D721Med (cell line): Measurements from ENCODE around the gene KCNQ2.
A peak's percentile ranks its signal among the peaks of the same experiment; 100 is the strongest.

Experiments used
- DNase-seq: peaks from one replicate; pipeline ENCODE4 v3.0.0; 2011; ENCODE audit warnings: low spot score; ENCODE audit not compliant: insufficient read length
- FAIRE-seq: peaks from 2 replicates; lab custom pipeline; 2011; peaks lifted over from hg19 to GRCh38; lab: Jason Lieb, UNC
- TF ChIP-seq, protein P1 (sequence below): IDR thresholded peaks from 2 replicates; pipeline ENCODE4 v1.5.1; 2012; ENCODE audit warnings: mild to moderate bottlenecking, control low read depth; ENCODE audit not compliant: insufficient read depth; ENCODE audit errors: missing control alignments

Gene KCNQ2

DNA sequence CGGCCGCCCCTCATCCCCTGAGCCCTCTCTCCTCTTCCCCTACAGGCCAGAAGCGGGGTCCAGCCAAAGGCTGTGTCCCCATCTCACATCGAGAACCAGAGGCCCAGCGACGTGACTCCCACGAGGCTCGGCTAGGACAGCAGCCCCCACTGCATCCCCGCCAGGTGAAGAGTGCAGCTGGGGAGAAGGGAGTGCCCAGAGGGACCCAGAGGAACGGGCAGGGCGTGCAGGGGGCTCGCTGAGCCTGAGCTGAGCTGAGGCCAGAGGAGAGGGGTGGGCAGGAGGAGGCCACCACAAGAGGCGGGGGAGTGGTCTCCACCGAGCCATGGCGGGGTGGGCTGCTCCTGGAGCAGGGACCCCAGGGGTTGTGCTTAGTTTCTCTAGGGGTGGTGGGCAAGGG lies 32.6 kb downstream of the KCNQ2 start:
- TF ChIP-seq, protein P1, sequence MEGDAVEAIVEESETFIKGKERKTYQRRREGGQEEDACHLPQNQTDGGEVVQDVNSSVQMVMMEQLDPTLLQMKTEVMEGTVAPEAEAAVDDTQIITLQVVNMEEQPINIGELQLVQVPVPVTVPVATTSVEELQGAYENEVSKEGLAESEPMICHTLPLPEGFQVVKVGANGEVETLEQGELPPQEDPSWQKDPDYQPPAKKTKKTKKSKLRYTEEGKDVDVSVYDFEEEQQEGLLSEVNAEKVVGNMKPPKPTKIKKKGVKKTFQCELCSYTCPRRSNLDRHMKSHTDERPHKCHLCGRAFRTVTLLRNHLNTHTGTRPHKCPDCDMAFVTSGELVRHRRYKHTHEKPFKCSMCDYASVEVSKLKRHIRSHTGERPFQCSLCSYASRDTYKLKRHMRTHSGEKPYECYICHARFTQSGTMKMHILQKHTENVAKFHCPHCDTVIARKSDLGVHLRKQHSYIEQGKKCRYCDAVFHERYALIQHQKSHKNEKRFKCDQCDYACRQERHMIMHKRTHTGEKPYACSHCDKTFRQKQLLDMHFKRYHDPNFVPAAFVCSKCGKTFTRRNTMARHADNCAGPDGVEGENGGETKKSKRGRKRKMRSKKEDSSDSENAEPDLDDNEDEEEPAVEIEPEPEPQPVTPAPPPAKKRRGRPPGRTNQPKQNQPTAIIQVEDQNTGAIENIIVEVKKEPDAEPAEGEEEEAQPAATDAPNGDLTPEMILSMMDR = no peak
- no peak for DNase-seq
- FAIRE-seq = no peak

DNA sequence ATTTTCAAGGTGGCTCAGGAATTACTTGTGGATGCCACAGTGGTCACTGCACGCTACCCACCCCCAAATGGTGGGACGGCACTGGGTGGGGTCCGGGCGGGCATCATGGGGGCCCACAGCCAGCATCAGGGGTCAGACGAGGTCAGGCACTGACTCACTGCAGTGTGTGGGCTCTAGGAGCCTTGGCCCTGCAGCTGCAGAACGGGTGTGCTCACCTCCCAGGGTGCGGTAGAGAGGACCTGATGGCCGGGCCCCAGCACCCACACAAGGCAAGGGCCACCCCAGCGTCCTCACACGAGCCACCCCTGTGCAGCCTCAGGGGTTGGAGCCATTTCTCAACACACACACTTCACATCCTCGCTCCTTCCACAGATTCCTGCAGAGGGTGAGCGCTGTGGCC lies 34.3 kb downstream of the KCNQ2 start:
- TF ChIP-seq, protein P1 = no peak

DNA sequence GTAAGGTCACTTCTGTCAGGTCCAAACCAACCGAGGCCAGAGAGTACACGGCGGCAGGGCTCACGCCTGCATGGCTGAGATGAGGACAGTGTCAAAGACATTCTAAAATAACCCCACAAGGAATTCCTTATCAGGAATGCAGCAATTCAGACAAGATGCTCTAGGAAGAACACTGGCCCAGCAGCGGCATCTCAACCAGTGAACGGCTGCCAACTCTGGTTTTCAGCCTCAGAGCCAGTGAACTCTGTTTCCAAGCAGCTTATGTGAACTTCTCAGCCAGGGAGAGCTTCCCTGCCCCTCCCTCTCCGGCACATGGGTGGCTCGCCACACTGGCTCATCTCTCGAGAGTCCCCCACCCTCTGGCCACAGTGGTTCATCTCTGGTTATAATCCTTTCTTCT lies 36.9 kb downstream of the KCNQ2 start:
- FAIRE-seq (no peak), DNase-seq (no peak)
- TF ChIP-seq, protein P1 = no peak

More for the DNA sequence above, 34.3 kb downstream of the KCNQ2 start:
- FAIRE-seq = no peak
- DNase-seq = no peak

DNA sequence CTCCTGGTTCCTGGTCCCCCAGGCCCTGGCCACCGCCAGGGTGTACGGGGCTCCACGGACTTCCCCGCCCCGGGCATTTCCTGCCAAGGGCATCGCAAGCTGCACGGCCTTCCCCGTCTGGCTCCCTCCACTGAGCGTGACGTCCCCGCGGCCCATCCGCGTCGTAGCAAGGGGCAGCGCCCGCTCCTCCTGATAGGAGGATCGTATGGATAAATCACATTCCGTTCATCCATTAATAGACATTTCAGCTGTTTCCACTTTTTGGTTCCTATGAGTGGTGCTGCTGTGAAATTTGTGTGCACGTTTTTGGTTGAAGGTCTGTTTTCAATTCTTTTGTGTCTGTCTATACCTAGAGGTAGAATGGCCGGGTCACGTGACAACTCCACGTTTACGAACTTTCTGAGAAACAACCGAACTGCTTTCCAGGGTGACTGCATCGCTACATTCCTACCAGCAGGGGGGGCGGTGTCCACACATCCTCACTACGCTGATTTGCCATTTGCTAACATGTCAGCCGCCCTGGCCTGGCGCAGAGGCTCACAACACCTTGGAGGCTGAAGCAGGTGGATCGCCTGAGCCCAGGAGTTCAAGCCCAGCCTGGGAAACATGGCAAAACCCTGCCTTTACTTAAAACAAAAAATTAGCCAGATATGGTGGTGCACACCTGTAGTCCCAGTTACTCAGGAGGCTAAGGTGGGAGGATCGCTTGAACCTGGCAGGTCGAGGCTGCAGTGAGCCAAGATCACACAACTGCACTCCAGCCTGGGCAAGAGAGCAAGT lies 37.7 kb downstream of the KCNQ2 start:
- FAIRE-seq = no peak
- TF ChIP-seq, protein P1 = peak; percentile 83
- peak; percentile 90 for DNase-seq

DNA sequence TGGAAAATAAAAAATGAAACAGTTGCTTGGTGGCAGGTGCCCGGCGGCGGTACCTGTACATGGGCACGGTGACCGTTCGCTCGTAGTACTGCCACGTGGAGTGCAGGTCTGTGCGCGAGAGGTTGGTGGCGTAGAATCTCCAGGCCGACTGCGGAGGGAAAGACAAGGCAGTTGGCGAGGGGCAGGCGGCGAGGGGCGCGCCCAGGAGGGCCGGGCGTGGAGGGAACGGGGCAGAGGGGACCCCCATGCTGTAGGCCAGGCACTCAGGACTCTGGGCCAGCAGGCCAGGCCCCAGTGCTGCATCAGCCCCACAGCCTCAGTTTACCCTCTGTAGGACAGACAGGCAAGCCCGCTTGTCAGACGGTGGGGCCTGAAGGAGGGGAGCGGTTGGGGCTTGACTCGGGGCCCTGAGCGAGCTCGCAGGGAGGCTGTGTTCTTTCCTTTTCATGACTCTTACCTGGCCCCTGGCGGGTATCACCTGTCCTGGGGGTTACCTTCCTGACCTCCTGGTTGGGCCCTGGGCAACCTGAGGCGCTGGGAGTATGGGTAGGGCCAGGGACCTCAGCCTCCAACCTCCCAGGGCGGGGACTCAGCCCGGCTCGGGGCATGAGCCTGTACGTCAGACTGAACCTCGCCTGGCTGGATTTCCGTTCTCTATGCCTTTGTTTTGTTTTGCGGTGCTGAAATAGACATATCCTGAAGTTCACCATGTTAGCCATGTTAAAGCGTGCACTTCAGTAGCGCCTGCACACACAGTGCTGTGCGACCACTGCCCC lies 38.5 kb downstream of the KCNQ2 start:
- DNase-seq (no peak), FAIRE-seq (no peak)
- TF ChIP-seq, protein P1 = no peak

DNA sequence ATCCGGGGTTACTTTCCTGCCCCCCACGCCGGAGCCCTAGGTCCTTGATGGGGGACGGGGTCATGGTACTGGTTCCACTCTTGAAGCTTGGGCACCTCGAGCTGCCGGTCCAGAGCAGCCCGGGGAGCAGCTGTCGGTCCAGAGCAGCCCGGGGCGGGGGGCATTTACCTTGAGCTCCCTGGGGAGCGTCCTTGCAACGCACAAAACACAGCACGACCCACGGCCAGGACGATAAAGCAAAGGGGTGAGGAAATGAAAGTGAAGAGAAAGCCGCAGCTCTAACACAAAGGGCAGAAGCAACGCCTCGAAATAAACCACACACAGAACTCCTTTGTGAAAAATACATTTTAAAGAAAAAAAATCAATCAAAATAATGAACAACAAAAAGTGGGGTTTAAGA lies 39.1 kb downstream of the KCNQ2 start:
- no peak for FAIRE-seq
- DNase-seq = no peak
- TF ChIP-seq, protein P1 = no peak
